Mucosa of rectum (tissue), 2 donors: ENCODE data around the gene SEMA4D.

Experiments used
- H3K27ac ChIP-seq, 2 donors: one replicate each; pipeline ENCODE4 v1.7.0; 2013; ENCODE audit warnings: inconsistent platforms in 2 of 2, low read depth in 2 of 2, low read length in 2 of 2
- H3K27me3 ChIP-seq, 2 donors: one replicate each; pipeline ENCODE4 v1.7.0; 2013; ENCODE audit warnings: low read length in 2 of 2; ENCODE audit not compliant: control insufficient read depth in 2 of 2, insufficient read depth in 2 of 2
- H3K36me3 ChIP-seq, 2 donors: one replicate each; pipeline ENCODE4 v1.7.0; 2013; ENCODE audit warnings: low read length in 2 of 2; ENCODE audit not compliant: control insufficient read depth in 2 of 2, insufficient read depth in 2 of 2
- H3K4me1 ChIP-seq, 2 donors: one replicate each; pipeline ENCODE4 v1.7.0; 2013; ENCODE audit warnings: low read length in 2 of 2, mild to moderate bottlenecking in 1 of 2; ENCODE audit not compliant: control insufficient read depth in 2 of 2, insufficient read depth in 2 of 2
- H3K4me3 ChIP-seq, 2 donors: one replicate each; pipeline ENCODE4 v1.7.0; 2013; ENCODE audit warnings: low read length in 2 of 2
- H3K9ac ChIP-seq, 2 donors: one replicate each; pipeline ENCODE4 v1.7.0; 2013; ENCODE audit warnings: low read length in 2 of 2, low read depth in 1 of 2, mild to moderate bottlenecking in 1 of 2
- H3K9me3 ChIP-seq, 2 donors: one replicate each; pipeline ENCODE4 v1.7.0; 2013; ENCODE audit warnings: low read length in 2 of 2; ENCODE audit not compliant: control insufficient read depth in 2 of 2
- donor health status: healthy.
- donor health status: Normal muscosa, but diverticular disease.

The SEMA4D gene

GRCh38 chr9:89433826-89434225, 64.1 kb downstream of the SEMA4D start:
- Histone ChIP-seq H3K36me3 (no peaks in the 10 kb centered on the region), H3K4me3 (no peak overlapping the region), H3K4me1 (peaks cover 48 to 58% of the 10 kb centered on the region in 2 donors), H3K9ac (no peak overlapping the region), H3K27ac (no peak overlapping the region), H3K9me3 (no peaks in the 10 kb centered on the region), H3K27me3 (no peaks in the 10 kb centered on the region)

GRCh38 chr9:89432986-89433530, 64.9 kb downstream of the SEMA4D start:
- peaks cover 49 to 59% of the 10 kb centered on the region in 2 donors for H3K4me1 ChIP-seq
- H3K36me3 ChIP-seq = no peaks in the 10 kb centered on the region
- peak overlapping the region in 1 of 2 donors; percentile 7 for H3K27ac ChIP-seq
- H3K27me3 ChIP-seq = no peaks in the 10 kb centered on the region
- H3K4me3 ChIP-seq = no peak overlapping the region
- no peaks in the 10 kb centered on the region for H3K9me3 ChIP-seq
- no peak overlapping the region for H3K9ac ChIP-seq

DNA sequence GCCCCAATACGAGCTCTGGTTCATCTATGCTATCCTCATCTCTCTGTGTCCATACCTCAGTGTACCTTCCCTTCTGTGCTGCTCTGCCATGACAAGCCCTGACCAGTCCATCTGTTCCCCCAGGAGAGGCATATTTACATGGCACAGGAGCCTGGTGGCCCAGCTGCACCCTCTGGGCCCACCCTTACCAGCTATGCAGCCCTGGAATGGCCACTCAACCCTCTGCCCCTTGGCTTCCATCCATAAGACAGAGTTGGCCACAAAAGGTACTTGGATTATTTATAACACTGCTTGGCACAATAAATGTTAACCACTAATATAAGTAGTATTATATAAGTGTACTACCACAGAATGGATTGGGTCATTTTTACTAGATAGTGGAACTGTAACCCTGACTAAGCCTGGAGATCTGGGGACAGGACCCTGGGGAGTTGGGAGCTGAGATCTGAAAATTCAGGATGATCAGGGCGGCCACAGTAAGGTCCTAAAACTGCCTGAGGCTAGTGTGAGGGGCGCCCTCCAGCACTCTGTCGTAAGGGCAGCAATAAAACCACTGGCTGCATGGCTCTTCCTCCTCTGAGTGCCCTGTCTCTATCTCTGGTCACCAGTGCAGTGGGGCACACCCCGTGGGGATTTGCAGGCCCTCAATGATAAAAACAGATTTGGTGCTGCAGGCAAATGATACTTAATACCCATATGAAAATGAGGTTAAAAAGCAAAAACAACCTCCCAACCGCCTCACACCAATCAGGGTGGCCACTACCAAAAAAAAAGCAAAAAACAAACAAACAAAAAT, 65.8 kb downstream of the SEMA4D start:
- Histone ChIP-seq H3K27me3 (no peaks in the 10 kb centered on the region), H3K4me3 (no peak overlapping the region), H3K36me3 (no peaks in the 10 kb centered on the region), H3K9ac (no peak overlapping the region), H3K9me3 (no peaks in the 10 kb centered on the region), H3K27ac (no peak overlapping the region), H3K4me1 (peaks cover 45 to 60% of the 10 kb centered on the region in 2 donors)

DNA sequence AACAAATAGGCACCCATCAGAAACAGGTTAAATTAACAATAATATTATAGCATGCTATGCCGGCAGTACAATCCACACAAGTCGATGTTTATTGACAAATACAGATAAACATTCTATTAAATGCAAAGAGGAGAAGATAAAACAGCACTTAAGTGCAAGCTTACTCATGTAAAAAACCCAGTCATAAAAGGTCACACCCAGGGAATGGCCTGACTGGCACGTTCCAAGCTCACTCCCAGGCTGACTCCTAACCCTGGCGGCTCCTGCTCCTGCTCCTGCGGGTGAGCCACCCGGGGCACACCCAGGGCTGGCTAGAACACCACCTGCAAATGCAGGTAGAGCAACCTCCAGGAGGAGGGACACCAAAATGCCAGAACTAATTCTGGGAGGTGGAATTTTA, 66.9 kb downstream of the SEMA4D start:
- peaks cover 37 to 51% of the 10 kb centered on the region in 2 donors for H3K4me1 ChIP-seq
- no peak overlapping the region for H3K4me3 ChIP-seq
- H3K9me3 ChIP-seq = no peaks in the 10 kb centered on the region
- H3K27me3 ChIP-seq = no peaks in the 10 kb centered on the region
- H3K36me3 ChIP-seq = no peaks in the 10 kb centered on the region
- H3K27ac ChIP-seq = no peak overlapping the region
- H3K9ac ChIP-seq = no peak overlapping the region

- Histone ChIP-seq H3K4me1 (peaks cover 30 to 51% of the 10 kb centered on the region in 2 donors), H3K27ac (peak overlapping the region in 1 of 2 donors; percentile 81), H3K9ac (peak overlapping the region in 1 of 2 donors; percentile 24), H3K27me3 (no peaks in the 10 kb centered on the region), H3K9me3 (no peaks in the 10 kb centered on the region), H3K36me3 (no peaks in the 10 kb centered on the region), H3K4me3 (no peak overlapping the region)
Measured at GRCh38 chr9:89428901-89429890, 68.7 kb downstream of the SEMA4D start.

DNA sequence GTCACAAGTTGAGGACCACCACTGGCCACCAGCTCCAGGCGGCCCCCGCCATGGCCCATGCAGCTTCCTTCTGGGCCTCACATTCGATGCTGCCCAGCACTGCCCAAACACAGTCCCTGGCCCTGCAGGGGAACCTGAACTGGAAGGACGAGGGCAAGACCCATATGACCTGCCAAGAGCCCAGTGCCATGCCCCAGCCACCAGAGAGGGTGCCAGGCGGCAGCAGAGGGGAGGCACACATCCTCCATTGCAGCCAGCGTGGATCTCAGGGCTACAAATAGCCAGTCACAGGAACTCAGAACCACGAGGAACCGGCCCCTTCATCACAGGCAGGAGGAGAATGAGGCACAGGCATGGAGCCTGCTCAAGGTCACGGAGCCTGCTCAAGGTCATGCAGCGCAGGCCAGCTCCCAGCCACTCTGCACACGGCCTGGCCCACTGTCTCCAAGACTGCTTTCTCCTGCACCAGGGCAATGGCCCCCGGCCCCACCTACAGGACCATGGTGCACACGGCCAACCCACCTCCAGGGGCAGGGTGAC, 69.6 kb downstream of the SEMA4D start:
- no peaks in the 10 kb centered on the region for H3K36me3 ChIP-seq
- peak overlapping the region; percentile 13 to 81 for H3K27ac ChIP-seq
- no peaks in the 10 kb centered on the region for H3K27me3 ChIP-seq
- H3K9me3 ChIP-seq = no peaks in the 10 kb centered on the region
- peaks cover 30 to 48% of the 10 kb centered on the region in 2 donors for H3K4me1 ChIP-seq
- no peak overlapping the region for H3K9ac ChIP-seq
- no peak overlapping the region for H3K4me3 ChIP-seq

- Histone ChIP-seq H3K27ac (peak overlapping the region; percentile 13 to 81), H3K36me3 (no peaks in the 10 kb centered on the region), H3K4me1 (peaks cover 30 to 48% of the 10 kb centered on the region in 2 donors), H3K4me3 (no peak overlapping the region), H3K27me3 (no peaks in the 10 kb centered on the region), H3K9me3 (no peaks in the 10 kb centered on the region), H3K9ac (no peak overlapping the region)
Measured at GRCh38 chr9:89427621-89428221, 70.2 kb downstream of the SEMA4D start.

GRCh38 chr9:89426384-89426961, 71.4 kb downstream of the SEMA4D start:
- peak overlapping the region in 1 of 2 donors; percentile 22 for H3K4me3 ChIP-seq
- H3K27ac ChIP-seq = peak overlapping the region; percentile 34 to 81
- H3K4me1 ChIP-seq = peaks cover 26 to 44% of the 10 kb centered on the region in 2 donors
- no peaks in the 10 kb centered on the region for H3K9me3 ChIP-seq
- peak overlapping the region; percentile 36 to 63 for H3K9ac ChIP-seq
- H3K36me3 ChIP-seq = no peaks in the 10 kb centered on the region
- H3K27me3 ChIP-seq = no peaks in the 10 kb centered on the region

DNA sequence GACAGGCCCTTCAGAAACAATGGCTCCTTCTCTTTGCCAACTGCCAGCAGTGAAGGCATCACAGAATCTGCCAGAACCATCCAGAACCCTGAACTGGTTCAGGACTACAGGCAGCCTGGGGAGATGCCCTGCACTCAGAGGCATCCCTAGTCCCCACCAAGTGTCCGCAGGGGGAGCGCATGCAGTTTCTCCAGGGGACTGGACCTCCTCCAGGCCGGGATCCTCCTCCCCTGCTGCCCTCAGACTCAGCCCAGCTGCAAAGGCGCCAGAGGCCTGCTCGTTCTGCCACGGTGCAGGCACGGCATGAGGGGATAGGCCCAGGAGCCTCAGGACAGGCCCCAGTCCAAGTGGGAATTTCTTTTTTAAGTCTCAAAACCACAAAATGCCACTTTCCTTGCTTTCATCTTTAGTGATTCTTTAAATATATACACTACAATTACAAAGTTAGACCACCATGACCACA, 72.0 kb downstream of the SEMA4D start:
- H3K4me3 ChIP-seq = peak overlapping the region in 1 of 2 donors; percentile 22
- no peaks in the 10 kb centered on the region for H3K36me3 ChIP-seq
- H3K27me3 ChIP-seq = no peaks in the 10 kb centered on the region
- no peaks in the 10 kb centered on the region for H3K9me3 ChIP-seq
- peak overlapping the region; percentile 36 to 63 for H3K9ac ChIP-seq
- H3K4me1 ChIP-seq = peaks cover 22 to 39% of the 10 kb centered on the region in 2 donors
- peak overlapping the region; percentile 34 to 81 for H3K27ac ChIP-seq
